SKM-1 (cell line): ENCODE measurements around the gene TRIM25.
A peak's percentile ranks its signal among the peaks of the same experiment; 100 is the strongest.

Source experiments
- DNase-seq: peaks from one replicate; lab custom pipeline; 2025; ENCODE audit not compliant: unreplicated experiment; lab: John Stamatoyannopoulos, UW

TRIM25 gene

DNA sequence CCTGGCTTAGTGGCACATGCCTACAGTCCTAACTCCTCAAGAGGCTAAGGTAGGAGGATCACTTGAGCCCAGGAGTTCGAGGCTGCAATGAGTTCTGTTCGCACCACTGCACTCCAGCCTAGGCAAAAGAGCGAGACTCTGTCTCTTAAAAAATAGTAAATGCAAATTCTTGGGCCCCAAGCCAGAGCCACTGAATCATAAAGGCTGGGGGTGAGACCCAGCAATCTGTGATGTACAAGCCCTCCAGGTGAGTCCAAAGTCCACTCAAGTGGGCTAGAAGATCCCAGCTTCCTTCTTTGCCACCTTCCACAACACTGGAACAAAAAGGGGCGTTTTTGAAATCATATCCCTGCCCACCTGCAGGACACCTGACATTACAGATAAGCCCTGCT lies 16.9 kb downstream of the TRIM25 start:
- DNase-seq, result no peak

GRCh38 chr17:56896217-56896967 lies 17.5 kb downstream of the TRIM25 start:
- no peak for DNase-seq

DNA sequence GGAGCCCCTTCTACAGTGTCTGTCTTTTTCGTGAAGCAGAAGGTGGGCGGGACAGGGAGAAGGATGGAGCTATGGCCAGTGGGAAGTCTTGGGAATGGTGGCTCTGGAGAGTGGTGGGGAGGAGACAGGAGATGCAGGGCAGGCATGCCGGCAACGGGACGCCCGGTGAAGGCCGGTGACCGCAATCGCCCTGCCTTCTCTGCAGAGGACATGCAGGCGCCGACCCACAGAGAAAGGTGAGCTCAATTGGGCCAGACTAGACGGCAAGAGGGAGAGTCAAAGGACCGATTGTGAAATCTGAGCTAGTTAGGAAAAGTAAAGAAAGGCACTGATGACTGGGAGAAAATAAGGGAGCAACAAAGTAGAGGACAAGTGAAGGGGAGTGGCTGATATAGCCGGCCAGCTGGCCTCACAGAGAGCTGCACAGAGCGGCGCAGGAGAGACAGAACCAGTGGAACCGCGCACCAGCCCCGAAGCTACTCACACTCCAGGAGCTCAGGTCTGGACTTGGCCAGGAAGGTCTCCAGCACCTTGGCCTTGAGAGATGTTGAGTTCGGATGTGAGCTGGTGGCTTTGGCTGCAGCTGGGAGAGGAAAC lies 18.9 kb downstream of the TRIM25 start:
- DNase-seq, result no peak

DNA sequence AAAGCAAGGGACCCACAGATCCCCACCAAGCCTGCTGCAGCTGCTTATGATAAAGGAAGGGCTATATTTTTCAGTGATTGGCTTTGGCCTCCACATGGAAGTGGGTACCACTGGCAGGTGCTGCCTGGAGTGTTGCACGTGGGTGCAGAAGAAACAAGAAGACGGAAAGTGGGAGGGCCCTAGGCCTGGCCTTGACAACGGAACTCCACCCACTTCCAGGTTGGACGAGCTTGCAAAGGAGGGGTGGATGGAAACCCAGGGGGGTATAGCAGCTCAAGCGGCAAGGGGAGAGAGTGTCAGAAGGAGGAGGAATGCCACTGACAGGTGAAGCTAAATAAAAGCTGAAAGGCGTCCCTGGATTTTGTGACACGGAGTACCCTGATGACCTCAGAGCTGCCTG lies 20.3 kb downstream of the TRIM25 start:
- no peak for DNase-seq

DNA sequence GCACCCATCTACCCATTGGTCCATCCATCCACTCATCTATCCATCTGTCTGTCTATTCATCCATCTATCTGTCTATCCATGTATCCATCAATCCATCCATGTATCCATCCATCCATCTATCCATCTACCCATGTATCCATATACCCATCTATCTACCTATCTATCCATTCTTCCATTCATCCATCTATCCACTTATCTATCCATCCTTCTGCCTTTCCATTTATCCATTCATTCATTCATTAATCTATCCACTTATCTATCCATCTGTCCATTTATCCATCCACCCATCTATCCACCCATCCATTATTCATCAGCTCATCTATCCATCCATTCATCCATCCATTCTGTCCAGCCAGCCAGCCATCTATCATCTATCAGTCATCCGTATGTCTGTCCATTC lies 21.5 kb downstream of the TRIM25 start:
- DNase-seq, result no peak

GRCh38 chr17:56891751-56892150 lies 22.1 kb downstream of the TRIM25 start:
- no peak for DNase-seq

GRCh38 chr17:56890906-56891674 lies 22.8 kb downstream of the TRIM25 start:
- no peak for DNase-seq

GRCh38 chr17:56890390-56890789 lies 23.5 kb downstream of the TRIM25 start:
- no peak for DNase-seq

DNA sequence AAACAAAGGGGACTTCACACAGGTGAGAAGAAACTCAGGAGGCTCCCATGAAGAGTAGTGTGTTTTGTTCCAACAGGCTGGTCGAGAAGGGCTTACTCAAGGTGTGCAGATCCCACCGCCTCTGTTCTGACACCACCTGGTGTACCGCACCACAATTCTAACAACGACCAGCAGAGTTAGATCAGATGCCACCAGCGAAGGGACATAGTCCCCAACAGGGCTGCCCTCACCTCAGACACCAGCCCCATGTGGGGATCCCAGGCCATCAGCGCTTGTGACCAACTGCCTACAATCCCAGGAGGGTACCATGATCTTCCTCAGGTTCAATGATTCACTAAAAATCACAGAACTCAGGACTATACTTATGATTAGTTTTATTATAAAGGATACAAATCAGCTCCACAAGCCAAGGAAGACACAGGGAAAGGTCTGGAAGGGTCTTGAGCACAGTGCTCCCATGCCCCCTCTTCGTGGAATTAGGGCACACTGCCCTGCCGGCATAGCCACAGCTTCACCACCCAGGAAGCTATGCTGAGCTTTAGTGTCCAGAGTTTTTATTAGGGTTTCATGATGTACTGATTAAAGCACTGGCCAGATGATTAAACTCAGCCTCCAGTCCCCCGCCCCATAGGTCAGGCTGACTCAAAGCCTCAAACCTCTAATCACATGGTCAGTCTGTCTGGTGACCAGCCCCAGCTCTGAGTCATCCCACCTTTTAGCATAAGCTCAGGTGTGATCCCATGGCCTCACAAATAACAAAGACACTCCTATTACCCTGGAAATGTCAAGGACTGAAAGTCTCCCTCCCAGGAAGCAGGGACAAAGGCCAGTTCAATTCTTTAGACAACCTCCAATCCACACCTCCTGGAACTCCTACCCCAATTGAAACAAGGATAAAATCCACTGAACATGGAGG lies 26.0 kb downstream of the TRIM25 start:
- no peak for DNase-seq

DNA sequence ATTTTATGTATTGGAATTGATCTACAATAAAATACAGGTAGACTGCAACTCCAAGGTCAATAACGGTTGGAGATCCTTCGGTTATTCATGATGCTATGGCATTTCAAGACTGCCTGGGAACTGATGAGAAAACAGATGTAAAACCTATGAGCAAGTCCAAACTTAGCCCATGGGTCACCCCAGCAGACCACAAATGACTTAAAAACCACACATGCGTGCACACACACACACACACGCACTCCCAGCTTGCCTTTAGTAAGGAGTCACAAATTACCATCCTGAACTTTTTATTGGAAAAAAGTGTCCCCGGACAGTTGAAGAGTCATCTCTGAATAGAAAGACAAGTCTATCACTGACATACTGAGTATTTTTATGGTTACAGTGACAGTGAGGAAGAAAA lies 26.7 kb downstream of the TRIM25 start:
- no peak for DNase-seq

DNA sequence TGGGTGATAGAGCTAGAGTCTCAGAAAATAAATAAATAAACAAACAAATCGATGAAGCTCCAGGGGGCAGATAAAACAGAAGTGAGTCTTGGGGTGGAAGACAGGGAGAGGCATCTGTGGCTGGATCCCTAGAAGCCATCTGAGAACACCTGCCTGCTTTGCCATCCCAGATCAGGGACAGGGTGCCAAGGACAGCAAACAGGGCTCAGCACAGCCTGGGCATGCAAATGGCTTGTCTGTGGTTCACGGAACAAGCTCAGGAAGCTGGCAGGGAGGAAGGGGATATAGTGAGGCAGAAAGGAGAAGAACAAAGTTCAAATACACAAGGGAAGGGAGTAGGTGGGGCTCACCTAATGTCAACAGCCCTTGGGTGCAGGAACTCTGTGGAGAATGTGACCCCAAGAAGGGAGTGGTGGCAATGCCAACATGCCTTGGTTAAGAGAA lies 27.5 kb downstream of the TRIM25 start:
- DNase-seq, result no peak

- DNase-seq, result no peak
Observed at GRCh38 chr17:56885312-56885657, 28.6 kb downstream of the TRIM25 start.

DNA sequence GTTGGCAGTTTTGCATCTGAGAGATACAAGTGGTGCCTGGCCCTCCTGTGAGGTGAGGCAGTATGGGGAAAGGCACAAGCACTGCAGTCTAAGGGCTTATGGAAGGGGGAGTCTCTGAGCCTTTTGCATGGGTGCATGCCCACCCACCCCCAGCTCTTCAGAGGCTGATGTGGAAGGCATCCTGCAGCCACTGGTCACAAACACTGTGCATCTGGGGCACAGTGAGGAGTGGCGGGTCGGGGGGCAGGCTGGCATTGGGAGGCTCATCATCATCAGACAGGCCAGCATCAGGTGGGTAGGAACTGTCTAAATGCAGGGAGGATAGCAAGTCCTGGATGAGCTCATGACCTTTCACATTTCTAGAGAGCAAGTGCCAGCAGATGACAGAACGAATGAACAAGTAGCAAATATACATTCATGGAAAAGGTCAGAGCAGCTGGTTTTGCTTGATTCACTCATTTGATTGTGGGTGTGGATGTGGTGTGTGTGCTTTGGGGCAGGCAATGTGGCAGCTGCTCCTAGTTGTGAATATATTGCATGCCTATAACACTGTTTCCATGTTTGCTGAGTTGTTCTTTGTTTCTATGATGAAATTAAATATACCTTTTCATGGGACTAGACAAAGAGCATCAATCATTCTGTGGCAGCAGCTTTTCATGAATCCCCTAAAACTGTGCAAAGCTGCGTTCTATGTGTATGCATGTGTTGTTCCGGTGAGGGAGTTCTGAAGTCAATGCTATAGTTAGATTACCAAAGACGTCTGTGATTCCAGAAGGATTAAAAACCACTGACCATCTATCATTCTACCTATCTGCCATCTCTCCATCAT lies 29.2 kb downstream of the TRIM25 start:
- DNase-seq, result no peak

GRCh38 chr17:56883616-56884015 lies 30.2 kb downstream of the TRIM25 start:
- no peak for DNase-seq

- no peak for DNase-seq
Observed at GRCh38 chr17:56881685-56882295, 32.1 kb downstream of the TRIM25 start.

DNA sequence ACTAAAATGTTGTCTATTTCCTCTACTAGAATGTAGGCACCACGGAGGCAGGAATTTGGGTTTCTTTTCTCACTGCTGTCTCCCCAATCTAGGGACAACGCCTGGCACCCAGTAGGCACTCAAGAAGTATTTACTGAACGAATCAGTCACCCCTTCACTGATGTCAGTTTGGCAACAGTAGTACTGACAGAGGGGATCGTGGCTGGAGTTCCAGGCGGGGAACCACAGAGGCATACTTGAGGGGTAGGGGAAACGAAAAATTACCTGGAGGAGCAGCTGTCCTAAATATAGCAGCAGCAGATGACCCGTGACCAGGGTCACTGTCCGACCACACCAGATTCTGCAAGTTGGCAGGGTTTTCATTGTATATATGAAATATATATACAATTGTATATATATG lies 33.3 kb downstream of the TRIM25 start:
- no peak for DNase-seq

DNA sequence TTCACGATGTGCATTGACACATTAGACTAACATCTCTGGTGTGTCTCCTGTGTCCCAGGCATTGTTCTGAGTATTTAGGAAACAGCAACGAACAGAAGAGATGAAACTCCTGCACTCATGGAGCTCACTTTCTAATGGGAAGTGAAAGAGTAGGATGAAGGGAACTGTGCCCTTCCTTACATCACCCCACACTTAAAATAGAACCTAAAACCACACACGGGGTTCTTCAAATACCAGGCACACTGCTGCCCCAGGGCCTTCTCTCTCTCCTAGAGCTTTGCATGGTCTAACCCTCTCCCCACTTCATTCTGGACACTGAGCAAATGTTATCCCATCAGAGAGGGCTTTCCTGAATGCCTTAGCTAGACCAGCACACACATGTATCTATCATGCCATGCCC lies 33.7 kb downstream of the TRIM25 start:
- peak; percentile 42 for DNase-seq

DNA sequence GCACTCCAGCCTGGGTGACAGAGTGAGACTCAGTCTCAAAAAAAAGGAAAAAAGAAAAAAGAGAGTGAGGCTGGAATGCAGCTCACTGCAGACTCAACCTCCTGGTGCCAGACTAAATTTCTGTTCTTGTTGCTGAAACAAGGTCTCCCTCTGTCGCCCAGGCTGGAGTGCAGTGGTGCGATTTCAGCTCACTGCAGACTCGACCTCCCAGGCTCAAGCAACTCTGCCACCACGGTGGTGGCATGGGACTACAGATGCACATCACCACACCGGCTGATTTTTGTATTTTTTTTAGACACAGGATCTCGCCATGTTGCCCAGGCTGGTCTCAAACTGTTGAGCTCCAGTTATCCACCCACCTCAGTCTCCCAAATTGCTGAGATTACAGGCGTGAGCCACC lies 34.6 kb downstream of the TRIM25 start:
- no peak for DNase-seq

DNA sequence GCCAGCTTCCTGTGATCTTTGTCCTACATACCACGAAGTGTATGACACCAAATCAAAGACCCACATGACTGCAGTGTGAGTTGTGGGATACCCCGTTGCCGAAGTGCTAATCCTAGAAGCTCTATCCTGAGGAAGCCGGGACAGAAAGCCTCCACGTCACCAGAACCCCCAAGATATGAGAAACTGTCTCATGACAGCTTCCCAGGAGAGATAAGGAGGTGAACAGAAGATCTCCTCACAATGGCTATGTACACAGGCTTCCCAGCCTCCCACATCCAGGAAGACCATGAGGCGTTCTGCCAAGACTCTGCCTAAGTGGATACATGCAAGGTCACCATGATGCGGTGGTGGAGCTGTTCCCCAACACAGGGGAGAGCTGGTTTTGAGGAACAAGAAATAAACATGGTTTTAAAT lies 37.1 kb downstream of the TRIM25 start:
- no peak for DNase-seq

GRCh38 chr17:56870081-56870651 lies 43.7 kb downstream of the TRIM25 start:
- DNase-seq, result no peak
